ENCODE data around the gene AGAP1. TPM values are rescaled to one million over a fixed set of nuclear protein-coding genes. Genes with fewer than 3 reads are reported as not detected.

Gene AGAP1
- total RNA-seq, 2 donors from 2014 or later, result 16.1 to 40.1 TPM

GRCh38 chr2:235606004-235606715 lies 112.3 kb downstream of the AGAP1 start:
- Histone ChIP-seq H3K36me3 (no peaks in the 10 kb centered on the region), H3K4me1 (replicated peaks) (peaks cover 3% of the 10 kb centered on the region), H3K9me3 (no peaks in the 10 kb centered on the region), H3K27ac (no peak overlapping the region), H3K27me3 (replicated peaks; ENCODE audit: insufficient read depth) (no peaks in the 10 kb centered on the region), H3K4me3 (no peak overlapping the region)
- no peak for DNase-seq (ENCODE audit: low spot score)
- 75% methylated on average over 10 of the region's 10 CpGs for WGBS
- intact Hi-C loops (cut with DNase I), result no loop called here
- no peak for TF ChIP-seq POLR2A (IDR thresholded peaks at IDR 0.05)
- no peak for TF ChIP-seq POLR2AphosphoS5 (IDR thresholded peaks at IDR 0.05)

GRCh38 chr2:235607546-235608199 lies 113.8 kb downstream of the AGAP1 start:
- H3K36me3 ChIP-seq, result no peaks in the 10 kb centered on the region
- peaks cover 3% of the 10 kb centered on the region for H3K4me1 ChIP-seq (replicated peaks)
- no peak overlapping the region for H3K27ac ChIP-seq
- no peak overlapping the region for H3K4me3 ChIP-seq
- H3K27me3 ChIP-seq (replicated peaks; ENCODE audit: insufficient read depth), result no peaks in the 10 kb centered on the region
- 45% methylated on average over 18 of the region's 18 CpGs for WGBS
- H3K9me3 ChIP-seq, result no peaks in the 10 kb centered on the region
- intact Hi-C loops (cut with DNase I), result no loop called here
- no peak for TF ChIP-seq CTCF (IDR thresholded peaks at IDR 0.05)
- no peak for TF ChIP-seq POLR2AphosphoS5 (IDR thresholded peaks at IDR 0.05)
- no peak for TF ChIP-seq POLR2A (IDR thresholded peaks at IDR 0.05)
- DNase-seq (ENCODE audit: low spot score), result no peak

GRCh38 chr2:235608200-235608887 lies 114.5 kb downstream of the AGAP1 start:
- WGBS, result 67% methylated on average over 14 of the region's 14 CpGs
- Histone ChIP-seq H3K36me3 (no peaks in the 10 kb centered on the region), H3K27me3 (replicated peaks; ENCODE audit: insufficient read depth) (no peaks in the 10 kb centered on the region), H3K9me3 (no peaks in the 10 kb centered on the region), H3K4me1 (replicated peaks) (peaks cover 3% of the 10 kb centered on the region), H3K4me3 (no peak overlapping the region), H3K27ac (peak overlapping the region in 1 of 2 donors; percentile 59)
- TF ChIP-seq POLR2AphosphoS5 (IDR thresholded peaks at IDR 0.05) (no peak), CTCF (IDR thresholded peaks at IDR 0.05) (no peak), POLR2A (IDR thresholded peaks at IDR 0.05) (no peak)
- intact Hi-C loops (cut with DNase I), result no loop called here
- DNase-seq (ENCODE audit: low spot score), result no peak

GRCh38 chr2:235609321-235609720 lies 115.5 kb downstream of the AGAP1 start:
- no peaks in the 10 kb centered on the region for H3K27me3 ChIP-seq (replicated peaks; ENCODE audit: insufficient read depth)
- H3K36me3 ChIP-seq, result no peaks in the 10 kb centered on the region
- H3K4me3 ChIP-seq, result no peak overlapping the region
- peaks cover 3% of the 10 kb centered on the region for H3K4me1 ChIP-seq (replicated peaks)
- WGBS, result 94% methylated on average over 11 of the region's 11 CpGs
- no peaks in the 10 kb centered on the region for H3K9me3 ChIP-seq
- no peak for TF ChIP-seq CTCF (IDR thresholded peaks at IDR 0.05)
- no peak for TF ChIP-seq POLR2A (IDR thresholded peaks at IDR 0.05)
- no peak for TF ChIP-seq POLR2AphosphoS5 (IDR thresholded peaks at IDR 0.05)
- H3K27ac ChIP-seq, result no peak overlapping the region
- intact Hi-C loops (cut with DNase I), result no loop called here
- DNase-seq (ENCODE audit: low spot score), result no peak

GRCh38 chr2:235609746-235610145 lies 115.9 kb downstream of the AGAP1 start:
- Histone ChIP-seq H3K36me3 (no peaks in the 10 kb centered on the region), H3K4me3 (no peak overlapping the region), H3K4me1 (replicated peaks) (peaks cover 3% of the 10 kb centered on the region), H3K27ac (no peak overlapping the region), H3K27me3 (replicated peaks; ENCODE audit: insufficient read depth) (no peaks in the 10 kb centered on the region), H3K9me3 (no peaks in the 10 kb centered on the region)
- WGBS, result 96% methylated on average over 5 of the region's 5 CpGs
- DNase-seq (ENCODE audit: low spot score), result no peak
- TF ChIP-seq POLR2A (IDR thresholded peaks at IDR 0.05) (no peak), CTCF (IDR thresholded peaks at IDR 0.05) (no peak), POLR2AphosphoS5 (IDR thresholded peaks at IDR 0.05) (no peak)
- intact Hi-C loops (cut with DNase I), result no loop called here
